HCT116 (cell line): Measurements from ENCODE around the gene ATP6V0D1. TPM values are rescaled to one million over a fixed set of nuclear protein-coding genes. Genes with fewer than 3 reads are reported as not detected.

Experiments used
- ATAC-seq: fragments of 200-7000 bp; cut with Tn5 transposase; 2 replicates; pipeline ENCODE4 v1.9.1; 2020; ENCODE audit warnings: mild to moderate bottlenecking, moderate library complexity
- BruUV-seq: library from RNA; stranded (reverse); fragments of 400-500 nt; replicated peaks from 2 replicates; lab custom pipeline; 2021; lab: Mats Ljungman, UMichigan
- CTCF ChIA-PET: fragments of 300-600 bp; sonication (Branson Sonifier 250); formaldehyde crosslinking; loops from one replicate; lab custom pipeline; 2021; ENCODE audit warnings: antibody characterized with exemption; lab: Charles Lee
- POLR2A ChIA-PET: fragments of 300-600, 350-600 bp; sonication (Branson Sonifier 250); formaldehyde crosslinking; loops from one replicate; lab custom pipeline; 2021; ENCODE audit warnings: antibody characterized with exemption; lab: Charles Lee
- RAD21 ChIA-PET, 2 experiments: fragments of 300-600 bp; sonication (Branson Sonifier 250); formaldehyde crosslinking; loops; one replicate each; lab custom pipeline; 2023; ENCODE audit warnings: low total read pairs in 2 of 2; ENCODE audit not compliant: uncharacterized antibody in 2 of 2, unreplicated experiment in 2 of 2, low non-redundant PET in 1 of 2; lab: Charles Lee
- DNase-seq: peaks from one replicate; pipeline ENCODE4 v3.0.0-alpha.2; 2010; ENCODE audit warnings: low read depth, low spot score
- H2AFZ ChIP-seq: fragments of 200-600 bp; shearing (Covaris generic), sonication (generic); 2 replicates; pipeline ENCODE4 v1.6.1; 2017; ENCODE audit warnings: low read depth, mixed run types, mixed read lengths, antibody characterized with exemption, low read length; ENCODE audit not compliant: poor library complexity, severe bottlenecking
- H3K27ac ChIP-seq: 2 replicates; pipeline ENCODE4 v1.5.1; 2012; ENCODE audit warnings: low read depth, low read length
- H3K27me3 ChIP-seq: fragments of 200-600 bp; sonication (generic); 2 replicates; pipeline ENCODE4 v1.6.1; 2016; ENCODE audit warnings: mixed run types, low read length, mixed read lengths; ENCODE audit not compliant: insufficient read depth
- H3K36me3 ChIP-seq, 2 experiments: fragments of 200-500 bp in 1 of 2; fragments of 200-600 bp in 1 of 2; sonication (Bioruptor generic) in 1 of 2; sonication (generic) in 1 of 2; 2 replicates each; pipeline versions ENCODE4 v1.5.1 to v1.6.1; 2014 to 2016; ENCODE audit warnings: low read length in 2 of 2, inconsistent platforms in 1 of 2, mixed read lengths in 1 of 2, mixed run types in 1 of 2; ENCODE audit not compliant: insufficient read depth in 2 of 2, control insufficient read depth in 1 of 2
- H3K4me1 ChIP-seq, 2 experiments: fragments of 200-600 bp in 1 of 2; sonication (generic) in 1 of 2; 2 replicates each; pipeline versions ENCODE4 v1.5.1 to v1.6.1; 2012 to 2017; ENCODE audit warnings: low read length in 2 of 2, inconsistent platforms in 1 of 2, mild to moderate bottlenecking in 1 of 2, mixed read lengths in 1 of 2, mixed run types in 1 of 2, moderate library complexity in 1 of 2; ENCODE audit not compliant: insufficient read depth in 2 of 2, control insufficient read depth in 1 of 2
- H3K4me2 ChIP-seq: fragments of 200-600 bp; sonication (generic); 2 replicates; pipeline ENCODE4 v1.6.1; 2017; ENCODE audit warnings: mixed run types, low read length, mixed read lengths
- H3K4me3 ChIP-seq, 2 experiments: fragments of 200-600 bp in 1 of 2; sonication (generic) in 1 of 2; replicated peaks in 1 of 2; 2 replicates each; pipeline ENCODE4 v1.5.1; 2011 to 2016; ENCODE audit warnings: low read length in 2 of 2, control low read depth in 1 of 2, low read depth in 1 of 2, mild to moderate bottlenecking in 1 of 2, mixed read lengths in 1 of 2, mixed run types in 1 of 2
- H3K79me2 ChIP-seq: fragments of 200-600 bp; sonication (generic); 2 replicates; pipeline ENCODE4 v1.6.1; 2017; ENCODE audit warnings: mild to moderate bottlenecking, mixed run types, low read length, moderate library complexity, mixed read lengths; ENCODE audit not compliant: insufficient read depth
- H3K9ac ChIP-seq: fragments of 200-600 bp; sonication (generic); 2 replicates; pipeline ENCODE4 v1.6.1; 2016; ENCODE audit warnings: low read length, mixed read lengths
- H3K9me2 ChIP-seq: fragments of 200-600 bp; sonication (generic), shearing (Covaris generic); 2 replicates; pipeline ENCODE4 v1.6.1; 2017; ENCODE audit warnings: mixed run types, mild to moderate bottlenecking, moderate library complexity; ENCODE audit not compliant: insufficient read depth
- H3K9me3 ChIP-seq, 2 experiments: fragments of 200-500 bp in 1 of 2; fragments of 200-600 bp in 1 of 2; sonication (Bioruptor generic) in 1 of 2; sonication (generic) in 1 of 2; 2 replicates each; pipeline ENCODE4 v1.6.1; 2014 to 2017; ENCODE audit warnings: low read length in 2 of 2, mixed read lengths in 2 of 2, inconsistent platforms in 1 of 2, low read depth in 1 of 2, mild to moderate bottlenecking in 1 of 2, mixed run types in 1 of 2, moderate library complexity in 1 of 2; ENCODE audit not compliant: control insufficient read depth in 1 of 2, insufficient read depth in 1 of 2
- H4K20me1 ChIP-seq: fragments of 200-600 bp; sonication (generic), shearing (Covaris generic); 2 replicates; pipeline ENCODE4 v1.6.1; 2017; ENCODE audit warnings: mixed run types, mild to moderate bottlenecking, moderate library complexity; ENCODE audit not compliant: insufficient read depth
- ATF3 ChIP-seq: IDR thresholded peaks from 2 replicates; pipeline ENCODE4 v1.6.1; 2012
- CTCF ChIP-seq, 3 experiments: fragments of 200-600 bp in 1 of 3; sonication (generic) in 1 of 3; IDR thresholded peaks in 2 of 3; conservative IDR thresholded peaks in 1 of 3; 2 replicates each; pipeline ENCODE4 v1.5.1; 2012 to 2017; ENCODE audit warnings: low read depth in 2 of 3, low read length in 2 of 3, antibody characterized with exemption in 1 of 3, borderline replicate concordance in 1 of 3, control low read depth in 1 of 3, mild to moderate bottlenecking in 1 of 3, mixed read lengths in 1 of 3, mixed run types in 1 of 3, moderate library complexity in 1 of 3; ENCODE audit not compliant: insufficient read depth in 1 of 3
- EGR1 ChIP-seq: IDR thresholded peaks from 2 replicates; pipeline ENCODE4 v1.6.1; 2012; ENCODE audit warnings: low read depth
- EZH2 ChIP-seq: fragments of 200-600 bp; sonication (generic); IDR thresholded peaks from 2 replicates; pipeline ENCODE4 v1.6.1; 2017; ENCODE audit warnings: antibody characterized with exemption, mixed run types
- FOSL1 ChIP-seq: IDR thresholded peaks from 2 replicates; pipeline ENCODE4 v1.6.1; 2012; ENCODE audit warnings: low read depth
- POLR2A ChIP-seq: IDR thresholded peaks from 2 replicates; pipeline ENCODE4 v1.7.0; 2011; ENCODE audit warnings: borderline replicate concordance; ENCODE audit not compliant: insufficient read depth, insufficient read length; ENCODE audit errors: extremely low read depth
- POLR2AphosphoS5 ChIP-seq: IDR thresholded peaks from 2 replicates; pipeline ENCODE4 v1.6.1; 2011; ENCODE audit warnings: mild to moderate bottlenecking, low read depth, low read length, moderate library complexity
- RAD21 ChIP-seq: IDR thresholded peaks from 2 replicates; pipeline ENCODE4 v1.6.1; 2012; ENCODE audit warnings: low read depth, mild to moderate bottlenecking
- SIN3A ChIP-seq: IDR thresholded peaks from 2 replicates; pipeline ENCODE4 v1.6.1; 2012; ENCODE audit warnings: low read depth
- SRF ChIP-seq: IDR thresholded peaks from 2 replicates; pipeline ENCODE4 v1.6.1; 2012; ENCODE audit warnings: low read depth
- ZNF274 ChIP-seq: fragments of 200-500 bp; sonication (Bioruptor generic); IDR thresholded peaks from 2 replicates; pipeline ENCODE4 v1.6.1; 2014; ENCODE audit warnings: mild to moderate bottlenecking, low read depth, low read length, inconsistent platforms
- intact Hi-C: fragments of 100-400 bp; cut with micrococcal nuclease; formaldehyde crosslinking; loops from 2 replicates; pipeline ENCODE4 v1.10.0; 2022
- total RNA-seq: library from RNA; stranded (reverse); gene quantifications from one replicate; pipeline ENCODE4 v1.2.1, GENCODE V29; 2021; ENCODE audit not compliant: unreplicated experiment

ATP6V0D1 gene
- total RNA-seq, 1 experiment from 2014 or later = 36.6 TPM

- TF ChIP-seq SIN3A = no peak
- TF ChIP-seq, all 23 proteins: peak for 0
These were observed 73.7 kb downstream of the ATP6V0D1 start (continued) for GRCh38 chr16:67407176-67407787.

- no peaks in the 10 kb centered on the region for H3K36me3 ChIP-seq
- no peaks in the 10 kb centered on the region for H3K9me2 ChIP-seq
- H2AFZ ChIP-seq = no peak overlapping the region
- H3K27me3 ChIP-seq = no peaks in the 10 kb centered on the region
- no peak overlapping the region for H3K9ac ChIP-seq
- ChIA-PET RAD21 (no interaction called here), POLR2A (no interaction called here), CTCF (no interaction called here)
- peaks cover 23 to 38% of the 10 kb centered on the region in 2 experiments for H3K4me1 ChIP-seq
- H3K9me3 ChIP-seq = no peaks in the 10 kb centered on the region
- no peak overlapping the region for H3K4me3 ChIP-seq
- intact Hi-C loops = no loop called here
- no peak overlapping the region for H3K27ac ChIP-seq
- DNase-seq (no peak), ATAC-seq (no peak)
- no TSS peak for BruUV-seq
- no peaks in the 10 kb centered on the region for H4K20me1 ChIP-seq
- no peak overlapping the region for H3K4me2 ChIP-seq
- TF ChIP-seq CTCF (IDR thresholded peaks at IDR 0.05 in 2 of 3, conservative IDR thresholded peaks at IDR 0.05 in 1 of 3; ENCODE audit: borderline replicate concordance in 1 of 3, insufficient read depth in 1 of 3, low read depth in 2 of 3, low read length in 2 of 3) = no peak
- no peak for TF ChIP-seq POLR2AphosphoS5
- TF ChIP-seq POLR2A = no peak
- TF ChIP-seq FOSL1 = no peak
- no peak for TF ChIP-seq ATF3
- no peak for TF ChIP-seq RAD21
- no peak for TF ChIP-seq EGR1
- no peak for TF ChIP-seq ZNF274
- TF ChIP-seq SRF = no peak
- TF ChIP-seq EZH2 = no peak
- no peaks in the 10 kb centered on the region for H3K79me2 ChIP-seq
These were observed 74.6 kb downstream of the ATP6V0D1 start for GRCh38 chr16:67406111-67406971.
